Measurements from ENCODE around the gene VAMP3.

Gene VAMP3

GRCh38 chr1:7749126-7749525 is 22.0 kb upstream of the VAMP3 start:
- H3K9me3 ChIP-seq (ENCODE audit: low read length), result no peaks in the 10 kb centered on the region
- H3K4me1 ChIP-seq (ENCODE audit: insufficient read depth, low read length), result peaks cover 18% of the 10 kb centered on the region
- no peak overlapping the region for H3K4me3 ChIP-seq (ENCODE audit: low read length)
- H3K27me3 ChIP-seq (ENCODE audit: insufficient read depth, low read length), result no peaks in the 10 kb centered on the region
- H3K36me3 ChIP-seq (ENCODE audit: insufficient read depth, low read length), result peaks cover 70% of the 10 kb centered on the region
- H2AFZ ChIP-seq (ENCODE audit: low read depth, low read length), result no peak overlapping the region

DNA sequence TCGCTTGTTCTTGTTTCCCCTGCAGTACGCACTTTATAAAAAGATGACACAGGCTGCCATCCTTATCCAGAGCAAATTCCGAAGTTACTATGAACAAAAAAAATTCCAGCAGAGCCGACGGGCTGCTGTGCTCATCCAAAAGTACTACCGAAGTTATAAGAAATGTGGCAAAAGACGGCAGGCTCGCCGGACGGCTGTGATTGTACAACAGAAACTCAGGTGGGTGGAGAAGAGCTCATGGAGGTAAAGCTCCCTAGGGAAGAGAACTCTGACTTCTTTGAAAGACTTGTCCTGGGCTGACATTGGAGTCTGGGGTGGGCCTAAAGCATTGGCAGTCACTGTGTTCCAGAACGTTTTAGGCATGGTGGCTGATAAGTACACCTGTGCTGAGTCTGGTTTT is 19.9 kb upstream of the VAMP3 start:
- Histone ChIP-seq H3K4me1 (ENCODE audit: insufficient read depth, low read length) (peaks cover 18% of the 10 kb centered on the region), H3K4me3 (ENCODE audit: low read length) (no peak overlapping the region), H3K27me3 (ENCODE audit: insufficient read depth, low read length) (no peaks in the 10 kb centered on the region), H3K9me3 (ENCODE audit: low read length) (no peaks in the 10 kb centered on the region), H2AFZ (ENCODE audit: low read depth, low read length) (no peak overlapping the region), H3K36me3 (ENCODE audit: insufficient read depth, low read length) (peaks cover 58% of the 10 kb centered on the region)

DNA sequence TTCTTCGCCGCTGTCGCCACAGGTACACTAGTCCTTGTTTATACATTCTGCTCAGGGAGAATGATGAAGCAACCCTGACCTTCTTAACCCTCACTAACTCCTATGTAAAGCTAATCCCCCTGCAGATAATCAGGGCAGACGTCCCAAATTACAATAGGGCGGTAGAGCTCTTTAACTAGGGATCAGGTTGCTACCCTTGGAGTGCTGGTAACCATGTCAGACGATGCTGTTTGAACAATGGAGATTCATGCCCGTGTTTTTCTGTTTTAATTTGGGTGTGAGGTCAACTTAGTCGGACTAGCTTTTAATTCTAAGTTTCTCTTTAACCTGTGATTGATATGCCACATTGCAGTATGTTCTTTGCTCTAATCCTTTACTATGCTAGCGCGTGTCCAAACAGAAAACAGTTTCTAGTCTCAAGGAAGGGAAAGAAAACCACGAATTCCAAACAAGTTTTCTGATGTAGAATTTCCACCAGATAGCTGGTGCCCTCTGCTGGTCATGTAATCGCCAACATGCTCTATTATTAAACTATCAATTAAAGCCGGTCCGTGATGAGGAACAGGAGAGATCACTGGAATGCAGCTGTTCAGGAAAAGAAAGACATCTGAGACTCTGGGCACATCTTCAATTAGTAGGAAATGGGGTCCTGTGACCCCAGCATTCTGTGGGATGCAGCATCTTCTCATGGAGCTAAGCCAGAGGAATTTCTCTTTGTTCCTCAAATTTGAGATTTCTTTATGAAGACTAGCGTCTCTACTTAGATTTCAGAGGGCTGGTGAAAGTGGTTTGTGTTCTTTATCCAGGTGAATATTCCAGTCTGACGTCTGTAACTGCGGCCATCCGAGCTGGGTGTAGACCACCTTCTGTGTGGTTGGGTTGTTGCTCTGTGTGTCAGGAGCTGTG is 18.3 kb upstream of the VAMP3 start:
- Histone ChIP-seq H3K4me3 (ENCODE audit: low read length) (no peak overlapping the region), H3K27me3 (ENCODE audit: insufficient read depth, low read length) (no peaks in the 10 kb centered on the region), H2AFZ (ENCODE audit: low read depth, low read length) (no peak overlapping the region), H3K4me1 (ENCODE audit: insufficient read depth, low read length) (peaks cover 18% of the 10 kb centered on the region), H3K9me3 (ENCODE audit: low read length) (no peaks in the 10 kb centered on the region), H3K36me3 (ENCODE audit: insufficient read depth, low read length) (peaks cover 47% of the 10 kb centered on the region)

DNA sequence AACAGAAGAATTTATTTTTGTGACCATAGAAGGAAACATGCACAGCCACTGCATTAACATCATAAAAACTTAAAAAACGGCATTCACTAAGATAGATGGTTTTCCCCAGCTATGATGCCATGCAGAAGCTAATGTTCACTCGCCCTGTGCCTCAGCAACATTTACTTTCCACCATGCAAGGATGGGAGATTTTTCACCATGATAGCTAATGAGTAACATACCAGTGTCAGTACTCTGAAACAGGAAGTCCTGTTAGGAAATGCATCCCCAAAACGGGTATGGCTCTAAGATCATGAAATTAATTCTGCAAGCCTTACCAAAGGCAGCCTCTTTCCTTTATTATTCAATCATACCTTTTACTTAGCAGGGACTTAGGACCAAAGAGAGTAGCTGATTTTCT is 17.5 kb upstream of the VAMP3 start:
- no peaks in the 10 kb centered on the region for H3K9me3 ChIP-seq (ENCODE audit: low read length)
- H3K4me1 ChIP-seq (ENCODE audit: insufficient read depth, low read length), result peaks cover 18% of the 10 kb centered on the region
- no peak overlapping the region for H2AFZ ChIP-seq (ENCODE audit: low read depth, low read length)
- no peaks in the 10 kb centered on the region for H3K27me3 ChIP-seq (ENCODE audit: insufficient read depth, low read length)
- peaks cover 39% of the 10 kb centered on the region for H3K36me3 ChIP-seq (ENCODE audit: insufficient read depth, low read length)
- H3K4me3 ChIP-seq (ENCODE audit: low read length), result no peak overlapping the region

GRCh38 chr1:7754234-7754633 is 16.9 kb upstream of the VAMP3 start:
- H3K27me3 ChIP-seq (ENCODE audit: insufficient read depth, low read length), result no peaks in the 10 kb centered on the region
- H3K36me3 ChIP-seq (ENCODE audit: insufficient read depth, low read length), result peaks cover 33% of the 10 kb centered on the region
- H2AFZ ChIP-seq (ENCODE audit: low read depth, low read length), result no peak overlapping the region

GRCh38 chr1:7755448-7755847 is 15.6 kb upstream of the VAMP3 start:
- H3K4me1 ChIP-seq (ENCODE audit: insufficient read depth, low read length), result peaks cover 18% of the 10 kb centered on the region
- peaks cover 23% of the 10 kb centered on the region for H3K36me3 ChIP-seq (ENCODE audit: insufficient read depth, low read length)
- H3K27me3 ChIP-seq (ENCODE audit: insufficient read depth, low read length), result no peaks in the 10 kb centered on the region
- H3K4me3 ChIP-seq (ENCODE audit: low read length), result no peak overlapping the region
- no peak overlapping the region for H2AFZ ChIP-seq (ENCODE audit: low read depth, low read length)
- H3K9me3 ChIP-seq (ENCODE audit: low read length), result no peaks in the 10 kb centered on the region

More at GRCh38 chr1:7754234-7754633, 16.9 kb upstream of the VAMP3 start:
- peaks cover 18% of the 10 kb centered on the region for H3K4me1 ChIP-seq (ENCODE audit: insufficient read depth, low read length)
- H3K4me3 ChIP-seq (ENCODE audit: low read length), result no peak overlapping the region
- no peaks in the 10 kb centered on the region for H3K9me3 ChIP-seq (ENCODE audit: low read length)

DNA sequence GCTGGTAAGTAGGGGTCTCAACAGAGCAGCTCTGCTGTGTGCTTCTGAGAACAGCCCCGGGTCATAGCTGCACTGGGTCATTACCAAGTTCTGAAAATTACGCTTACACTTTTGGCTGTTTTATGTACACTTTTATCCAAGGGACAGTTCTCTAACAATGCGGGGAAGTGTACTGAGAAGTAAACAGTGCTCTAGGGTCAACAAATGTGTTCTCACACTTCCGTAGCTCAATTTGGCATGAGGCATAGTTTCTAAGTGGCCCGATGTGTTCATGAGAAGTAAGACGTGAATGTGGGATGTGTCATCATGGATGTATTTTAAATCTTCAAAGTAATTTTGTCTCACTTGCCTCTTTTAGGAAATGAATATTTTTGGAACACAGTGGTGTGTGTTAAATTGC is 10.9 kb upstream of the VAMP3 start:
- H3K27me3 ChIP-seq (ENCODE audit: insufficient read depth, low read length), result no peaks in the 10 kb centered on the region
- H3K9me3 ChIP-seq (ENCODE audit: low read length), result no peaks in the 10 kb centered on the region
- peaks cover 6% of the 10 kb centered on the region for H3K36me3 ChIP-seq (ENCODE audit: insufficient read depth, low read length)
- H2AFZ ChIP-seq (ENCODE audit: low read depth, low read length), result no peak overlapping the region
- H3K4me1 ChIP-seq (ENCODE audit: insufficient read depth, low read length), result no peaks in the 10 kb centered on the region
- no peak overlapping the region for H3K4me3 ChIP-seq (ENCODE audit: low read length)

DNA sequence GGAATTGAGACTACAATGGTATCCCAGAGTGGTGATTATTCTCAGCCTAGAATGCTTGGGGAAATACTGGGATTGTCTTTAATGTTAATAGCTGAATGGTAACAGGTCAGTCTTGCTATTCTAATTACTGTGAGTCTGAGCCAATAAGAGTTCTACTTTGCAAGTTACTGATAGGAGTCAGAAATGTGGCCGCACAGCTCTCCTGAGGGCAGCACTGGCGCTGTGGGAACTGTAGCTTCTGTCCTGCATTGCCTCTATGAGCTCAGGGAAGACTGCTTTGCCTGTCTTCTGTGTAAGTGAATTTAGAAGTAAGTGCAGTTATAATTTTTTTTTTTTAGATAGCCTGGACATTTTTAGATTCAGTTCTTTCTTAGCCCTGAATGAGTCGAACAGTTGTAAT is 10.0 kb upstream of the VAMP3 start:
- Histone ChIP-seq H3K9me3 (ENCODE audit: low read length) (no peaks in the 10 kb centered on the region), H2AFZ (ENCODE audit: low read depth, low read length) (no peak overlapping the region), H3K4me1 (ENCODE audit: insufficient read depth, low read length) (peaks cover under 1% of the 10 kb centered on the region), H3K4me3 (ENCODE audit: low read length) (no peak overlapping the region), H3K36me3 (ENCODE audit: insufficient read depth, low read length) (peaks cover 2% of the 10 kb centered on the region), H3K27me3 (ENCODE audit: insufficient read depth, low read length) (no peaks in the 10 kb centered on the region)

DNA sequence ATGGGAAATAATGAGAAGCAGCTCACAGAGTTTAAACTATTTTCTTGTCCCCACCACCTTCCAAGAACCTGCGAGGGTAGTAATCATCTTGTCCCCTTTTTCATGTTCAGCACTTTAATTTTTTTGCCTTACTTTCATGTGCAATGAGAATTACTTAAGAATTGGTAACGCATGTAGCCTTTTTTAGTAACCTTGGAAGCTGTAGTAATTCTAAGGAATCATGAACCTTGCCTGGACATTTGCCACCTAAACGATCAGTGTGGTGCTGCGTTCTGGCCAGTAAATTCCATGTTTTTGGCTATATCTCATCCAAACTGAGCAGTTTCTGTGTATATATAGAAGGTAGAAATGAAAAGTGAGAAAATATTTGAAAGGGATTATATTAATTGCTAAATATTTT is 3.9 kb upstream of the VAMP3 start:
- Histone ChIP-seq H3K27me3 (ENCODE audit: insufficient read depth, low read length) (no peaks in the 10 kb centered on the region), H3K4me3 (ENCODE audit: low read length) (no peak overlapping the region), H3K4me1 (ENCODE audit: insufficient read depth, low read length) (peaks cover 18% of the 10 kb centered on the region), H2AFZ (ENCODE audit: low read depth, low read length) (no peak overlapping the region), H3K9me3 (ENCODE audit: low read length) (no peaks in the 10 kb centered on the region), H3K36me3 (ENCODE audit: insufficient read depth, low read length) (peaks cover 5% of the 10 kb centered on the region)

DNA sequence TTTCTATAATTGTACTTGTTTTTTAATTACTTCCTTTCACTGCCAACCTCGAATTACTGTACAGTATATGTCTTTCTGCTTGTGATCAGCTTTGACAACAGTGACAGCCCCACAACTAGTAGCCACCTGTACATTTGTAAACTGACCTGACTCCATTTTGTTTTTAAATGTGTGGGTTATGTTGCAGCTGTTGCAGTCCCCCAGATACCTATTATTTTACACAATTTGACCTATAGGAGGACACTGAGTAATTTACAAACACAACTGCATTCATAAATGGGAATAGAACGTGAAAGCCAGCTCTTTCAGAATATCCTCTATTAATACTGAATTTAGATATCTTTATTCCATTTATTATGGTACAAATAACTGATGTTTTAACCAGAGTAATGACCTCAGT is 2.5 kb upstream of the VAMP3 start:
- Histone ChIP-seq H2AFZ (ENCODE audit: low read depth, low read length) (no peak overlapping the region), H3K27me3 (ENCODE audit: insufficient read depth, low read length) (no peaks in the 10 kb centered on the region), H3K4me1 (ENCODE audit: insufficient read depth, low read length) (peaks cover 25% of the 10 kb centered on the region), H3K9me3 (ENCODE audit: low read length) (no peaks in the 10 kb centered on the region), H3K36me3 (ENCODE audit: insufficient read depth, low read length) (peaks cover 13% of the 10 kb centered on the region), H3K4me3 (ENCODE audit: low read length) (no peak overlapping the region)

DNA sequence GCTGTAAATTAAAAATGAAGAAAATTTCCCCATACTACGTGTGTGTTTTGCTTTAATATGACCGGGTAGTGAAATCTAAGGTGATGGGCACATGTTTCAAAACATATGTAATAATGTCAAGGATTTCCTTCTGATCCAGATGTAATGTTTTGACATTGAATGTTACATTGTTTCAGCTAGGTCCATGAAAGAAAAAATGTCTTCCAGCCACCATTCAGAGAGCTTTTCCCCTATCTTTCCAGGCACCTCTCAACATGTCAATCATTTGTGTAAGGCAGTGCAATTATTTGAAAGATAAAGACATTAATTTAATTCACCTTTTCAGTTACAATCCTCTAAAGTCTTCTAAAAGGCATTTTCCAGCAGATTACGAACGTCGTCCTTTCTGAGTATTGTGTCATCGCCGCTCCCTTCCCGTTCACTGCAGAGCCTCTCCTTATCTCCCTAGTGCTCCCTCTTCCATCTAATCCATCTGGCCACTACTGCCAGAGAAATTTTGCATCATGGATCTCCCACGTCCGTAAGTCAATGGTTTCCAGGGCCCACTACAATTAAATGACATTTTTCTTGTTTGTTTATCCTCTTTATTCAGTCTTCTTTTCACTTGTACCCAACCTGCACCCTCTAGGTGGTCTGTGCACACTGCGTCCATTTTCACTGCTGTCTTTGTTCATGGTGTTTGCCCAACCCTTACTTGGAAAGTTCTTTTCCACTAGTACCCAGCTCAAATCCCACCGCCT is 1.3 kb upstream of the VAMP3 start:
- H3K4me3 ChIP-seq (ENCODE audit: low read length), result no peak overlapping the region

DNA sequence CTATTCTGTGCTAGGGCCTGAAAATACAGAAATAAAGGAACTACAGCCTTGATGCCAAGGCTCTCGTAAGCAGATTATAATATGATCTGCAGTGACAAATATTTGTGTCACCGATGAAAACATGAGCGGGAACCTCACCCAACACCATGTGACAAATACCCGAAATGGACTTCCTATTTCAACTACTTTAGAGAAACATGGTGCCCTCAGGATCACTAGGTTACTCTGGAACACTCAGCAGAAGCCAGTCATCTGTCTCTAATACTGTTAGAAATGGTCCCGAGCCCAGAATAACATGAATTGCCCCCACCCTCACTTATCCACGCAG is 463 bp upstream of the VAMP3 start:
- peaks cover 2% of the 10 kb centered on the region for H3K9me3 ChIP-seq (ENCODE audit: low read length)
- peak overlapping the region; percentile 92 for H3K4me3 ChIP-seq (ENCODE audit: low read length)
- peaks cover 25% of the 10 kb centered on the region for H3K4me1 ChIP-seq (ENCODE audit: insufficient read depth, low read length)
- H2AFZ ChIP-seq (ENCODE audit: low read depth, low read length), result peak overlapping the region; percentile 77
- H3K36me3 ChIP-seq (ENCODE audit: insufficient read depth, low read length), result peaks cover 29% of the 10 kb centered on the region
- H3K27me3 ChIP-seq (ENCODE audit: insufficient read depth, low read length), result no peaks in the 10 kb centered on the region

More for the DNA sequence above, 1.3 kb upstream of the VAMP3 start:
- Histone ChIP-seq H3K27me3 (ENCODE audit: insufficient read depth, low read length) (no peaks in the 10 kb centered on the region), H2AFZ (ENCODE audit: low read depth, low read length) (no peak overlapping the region), H3K36me3 (ENCODE audit: insufficient read depth, low read length) (peaks cover 26% of the 10 kb centered on the region), H3K4me1 (ENCODE audit: insufficient read depth, low read length) (peaks cover 25% of the 10 kb centered on the region), H3K9me3 (ENCODE audit: low read length) (peaks cover 2% of the 10 kb centered on the region)

- Histone ChIP-seq H3K27me3 (ENCODE audit: insufficient read depth, low read length) (no peaks in the 10 kb centered on the region), H3K9me3 (ENCODE audit: low read length) (peaks cover 2% of the 10 kb centered on the region), H2AFZ (ENCODE audit: low read depth, low read length) (no peak overlapping the region), H3K4me3 (ENCODE audit: low read length) (peak overlapping the region; percentile 92), H3K36me3 (ENCODE audit: insufficient read depth, low read length) (peaks cover 29% of the 10 kb centered on the region), H3K4me1 (ENCODE audit: insufficient read depth, low read length) (peaks cover 21% of the 10 kb centered on the region)
Measured at GRCh38 chr1:7771823-7772299, 765 bp downstream of the VAMP3 start.
